CD14-positive monocyte (primary cell): ENCODE data around the gene LHX4. TPM values are rescaled to one million over a fixed set of nuclear protein-coding genes. Genes with fewer than 3 reads are reported as not detected.

Experiments used
- DNase-seq, 3 donors: peaks; one replicate each; pipeline ENCODE4 v3.0.0-alpha.2; 2011 to 2022
- H2AFZ ChIP-seq: 2 replicates; pipeline ENCODE4 v1.6.0; 2012; ENCODE audit warnings: mild to moderate bottlenecking, low read depth, low read length, inconsistent platforms; ENCODE audit not compliant: insufficient read depth, poor library complexity, severe bottlenecking
- H3K27ac ChIP-seq, 2 donors: 1 replicate in 1 of 2; 2 replicates in 1 of 2; pipeline ENCODE4 v1.5.1; 2012 to 2013; ENCODE audit warnings: low read length in 2 of 2, control low read depth in 1 of 2, inconsistent platforms in 1 of 2, low read depth in 1 of 2, mild to moderate bottlenecking in 1 of 2
- H3K27me3 ChIP-seq, 2 donors: one replicate each; pipeline versions ENCODE4 v1.6.0 to v1.6.1; 2011 to 2013; ENCODE audit warnings: low read length in 2 of 2; ENCODE audit not compliant: control insufficient read depth in 2 of 2, insufficient read depth in 2 of 2
- H3K36me3 ChIP-seq, 2 donors: replicated peaks in 1 of 2; 1 replicate in 1 of 2; 2 replicates in 1 of 2; pipeline versions ENCODE4 v1.5.1 to v1.6.1; 2012 to 2013; ENCODE audit warnings: low read length in 2 of 2, control low read depth in 1 of 2, inconsistent platforms in 1 of 2, mild to moderate bottlenecking in 1 of 2; ENCODE audit not compliant: insufficient read depth in 2 of 2, control insufficient read depth in 1 of 2
- H3K4me1 ChIP-seq, 2 donors: 1 replicate in 1 of 2; 2 replicates in 1 of 2; pipeline versions ENCODE4 v1.5.1 to v1.6.1; 2012 to 2013; ENCODE audit warnings: low read length in 2 of 2, control low read depth in 1 of 2, inconsistent platforms in 1 of 2, mild to moderate bottlenecking in 1 of 2, moderate library complexity in 1 of 2; ENCODE audit not compliant: insufficient read depth in 2 of 2, control insufficient read depth in 1 of 2
- H3K4me2 ChIP-seq: replicated peaks from 2 replicates; pipeline ENCODE3; 2012; ENCODE audit warnings: low read length, moderate library complexity, mild to moderate bottlenecking; ENCODE audit not compliant: poor library complexity, severe bottlenecking; ENCODE audit errors: extremely low read depth
- H3K4me3 ChIP-seq, 3 experiments: fragments of 200-600 bp in 1 of 3; sonication (generic) in 1 of 3; replicated peaks in 1 of 3; 1 replicate in 2 of 3; 2 replicates in 1 of 3; pipeline ENCODE4 v1.5.1; 2011 to 2013; ENCODE audit warnings: low read length in 3 of 3, mild to moderate bottlenecking in 3 of 3, control low read depth in 2 of 3, low read depth in 2 of 3, inconsistent platforms in 1 of 3, moderate library complexity in 1 of 3
- H3K79me2 ChIP-seq: 2 replicates; pipeline ENCODE4 v1.6.0; 2012; ENCODE audit warnings: mild to moderate bottlenecking, control low read depth, inconsistent platforms, low read length, moderate library complexity; ENCODE audit not compliant: insufficient read depth
- H3K9ac ChIP-seq: 2 replicates; pipeline ENCODE4 v1.6.0; 2017; ENCODE audit warnings: low read length, mild to moderate bottlenecking; ENCODE audit not compliant: insufficient read depth, poor library complexity, severe bottlenecking
- H3K9me3 ChIP-seq, 2 donors: replicated peaks in 1 of 2; 1 replicate in 1 of 2; 2 replicates in 1 of 2; pipeline versions ENCODE4 v1.5.1 to v1.6.1; 2012 to 2013; ENCODE audit warnings: low read length in 2 of 2, control low read depth in 1 of 2; ENCODE audit not compliant: control insufficient read depth in 1 of 2, insufficient read depth in 1 of 2
- H4K20me1 ChIP-seq: 2 replicates; pipeline ENCODE4 v1.6.0; 2012; ENCODE audit warnings: mild to moderate bottlenecking, low read length, control low read depth, moderate library complexity; ENCODE audit not compliant: insufficient read depth
- H3K27ac Mint-ChIP-seq, 7 donors: one replicate each; pipeline ENCODE4 v1.8.0; 2020; ENCODE audit warnings: mild to moderate bottlenecking in 7 of 7, mixed read lengths in 7 of 7, moderate library complexity in 6 of 7, inconsistent platforms in 2 of 7
- H3K27me3 Mint-ChIP-seq, 3 donors: one replicate each; pipeline ENCODE4 v1.8.0; 2021 to 2022; ENCODE audit warnings: low read depth in 3 of 3, mild to moderate bottlenecking in 3 of 3, mixed read lengths in 3 of 3, moderate library complexity in 3 of 3, inconsistent platforms in 1 of 3
- H3K36me3 Mint-ChIP-seq, 2 donors: one replicate each; pipeline ENCODE4 v1.8.0; 2020; ENCODE audit warnings: mixed read lengths in 2 of 2, inconsistent platforms in 1 of 2, mild to moderate bottlenecking in 1 of 2
- H3K4me1 Mint-ChIP-seq: one replicate; pipeline ENCODE4 v1.8.0; 2020; ENCODE audit warnings: mild to moderate bottlenecking, mixed read lengths
- H3K4me3 Mint-ChIP-seq, 2 donors: one replicate each; pipeline ENCODE4 v1.8.0; 2020; ENCODE audit warnings: mild to moderate bottlenecking in 2 of 2, mixed read lengths in 2 of 2, moderate library complexity in 1 of 2
- H3K9me3 Mint-ChIP-seq, 7 donors: one replicate each; pipeline ENCODE4 v1.8.0; 2020 to 2022; ENCODE audit warnings: mixed read lengths in 7 of 7, mild to moderate bottlenecking in 6 of 7, moderate library complexity in 6 of 7, inconsistent platforms in 2 of 7
- WGBS: methylation state at CpG from one replicate; pipeline ENCODE4 v1.1.5; 2013; ENCODE audit warnings: missing lambda C conversion rate; ENCODE audit not compliant: insufficient coverage; 5-methylcytosine and 5-hydroxymethylcytosine counted together
- intact Hi-C, 2 donors: fragments of 100-400 bp; cut with micrococcal nuclease; formaldehyde crosslinking; loops; one replicate each; pipeline versions ENCODE4 v1.15.0 to v1.15.1; 2023
- polyA plus RNA-seq, 3 donors: library from polyadenylated mRNA; depleted of rRNA in 1 of 3; unstranded in 2 of 3; stranded (reverse) in 1 of 3; fragments of 300-500 nt in 2 of 3; fragments of >200 nt in 1 of 3; fragmentation: Illumina TruSeq in 2 of 3; gene quantifications; 1 replicate in 2 of 3; 2 replicates in 1 of 3; pipeline ENCODE4 v1.2.3, GENCODE V29; 2012 to 2021
- TF ChIP-seq, protein P1 (sequence below): fragments of 200-600 bp; IDR thresholded peaks from one replicate; pipeline ENCODE4 v1.8.0; 2022; ENCODE audit warnings: antibody characterized with exemption, mild to moderate bottlenecking

The LHX4 gene
- polyA plus RNA-seq, 3 donors: not detected

DNA sequence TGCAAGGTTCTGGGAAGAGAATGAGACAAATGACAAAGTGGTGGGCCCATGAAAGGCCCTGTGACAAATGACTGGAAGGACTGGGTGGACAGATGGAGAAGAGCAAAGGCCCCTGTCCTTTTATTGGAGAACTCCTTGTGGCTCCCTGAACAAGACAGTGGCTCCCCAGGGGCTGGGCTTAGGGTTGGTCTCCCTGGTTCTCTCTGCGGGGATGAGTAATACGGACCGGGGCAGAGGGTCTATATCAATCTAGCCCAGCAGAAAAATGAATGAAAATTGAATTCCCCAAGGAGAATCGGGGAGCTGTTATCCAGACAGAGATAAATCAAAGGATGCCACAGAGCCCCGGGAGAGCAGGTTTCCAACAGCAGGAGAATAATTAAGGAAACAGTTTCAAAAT lies 5.2 kb upstream of the LHX4 start:
- DNase-seq: no peak
- no peak overlapping the region for H3K27ac ChIP-seq
- WGBS: 57% methylated on average over 2 of the region's 5 CpGs
- Mint-ChIP-seq H3K9me3 (peaks cover 0 to 13% (median 6%) of the 10 kb centered on the region in 7 donors), H3K36me3 (no peaks in the 10 kb centered on the region), H3K27ac (no peak overlapping the region), H3K4me1 (peaks cover 11% of the 10 kb centered on the region), H3K4me3 (peak overlapping the region in 1 of 2 donors; percentile 11), H3K27me3 (peaks cover 61 to 77% (median 62%) of the 10 kb centered on the region in 3 donors)
- no peaks in the 10 kb centered on the region for H3K79me2 ChIP-seq
- intact Hi-C loops: no loop called here
- H3K4me2 ChIP-seq: no peak overlapping the region
- H3K36me3 ChIP-seq: no peaks in the 10 kb centered on the region
- H4K20me1 ChIP-seq: no peaks in the 10 kb centered on the region
- H3K27me3 ChIP-seq: peaks cover 50 to 64% of the 10 kb centered on the region in 2 donors
- H3K4me1 ChIP-seq: peaks cover 5 to 13% of the 10 kb centered on the region in 2 donors
- H2AFZ ChIP-seq: no peak overlapping the region
- TF ChIP-seq, protein P1, sequence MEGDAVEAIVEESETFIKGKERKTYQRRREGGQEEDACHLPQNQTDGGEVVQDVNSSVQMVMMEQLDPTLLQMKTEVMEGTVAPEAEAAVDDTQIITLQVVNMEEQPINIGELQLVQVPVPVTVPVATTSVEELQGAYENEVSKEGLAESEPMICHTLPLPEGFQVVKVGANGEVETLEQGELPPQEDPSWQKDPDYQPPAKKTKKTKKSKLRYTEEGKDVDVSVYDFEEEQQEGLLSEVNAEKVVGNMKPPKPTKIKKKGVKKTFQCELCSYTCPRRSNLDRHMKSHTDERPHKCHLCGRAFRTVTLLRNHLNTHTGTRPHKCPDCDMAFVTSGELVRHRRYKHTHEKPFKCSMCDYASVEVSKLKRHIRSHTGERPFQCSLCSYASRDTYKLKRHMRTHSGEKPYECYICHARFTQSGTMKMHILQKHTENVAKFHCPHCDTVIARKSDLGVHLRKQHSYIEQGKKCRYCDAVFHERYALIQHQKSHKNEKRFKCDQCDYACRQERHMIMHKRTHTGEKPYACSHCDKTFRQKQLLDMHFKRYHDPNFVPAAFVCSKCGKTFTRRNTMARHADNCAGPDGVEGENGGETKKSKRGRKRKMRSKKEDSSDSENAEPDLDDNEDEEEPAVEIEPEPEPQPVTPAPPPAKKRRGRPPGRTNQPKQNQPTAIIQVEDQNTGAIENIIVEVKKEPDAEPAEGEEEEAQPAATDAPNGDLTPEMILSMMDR: no peak
- H3K4me3 ChIP-seq: no peak overlapping the region
- H3K9ac ChIP-seq: no peak overlapping the region
- H3K9me3 ChIP-seq: peaks cover 0 to 15% of the 10 kb centered on the region in 2 donors

DNA sequence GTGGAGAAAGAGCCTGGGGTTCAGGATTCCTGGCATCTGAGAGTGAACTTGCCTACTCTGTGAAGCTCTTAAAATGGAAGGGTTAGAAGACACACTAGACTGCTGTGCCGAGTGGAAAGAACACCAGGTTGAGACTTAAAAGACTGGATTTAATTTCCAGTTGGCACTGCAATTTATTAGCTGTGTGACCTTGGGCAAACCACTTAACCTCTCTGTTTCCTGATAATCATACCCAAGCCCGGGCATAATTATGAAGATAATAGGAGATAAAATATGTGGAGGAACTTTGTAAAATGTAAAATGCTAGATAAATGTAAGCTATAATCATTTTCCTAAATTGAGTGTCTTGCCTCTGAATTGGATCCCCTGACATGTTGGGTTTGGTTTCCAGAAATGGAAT lies 4.7 kb upstream of the LHX4 start:
- peaks cover 0 to 13% (median 6%) of the 10 kb centered on the region in 7 donors for H3K9me3 Mint-ChIP-seq
- DNase-seq: no peak
- no peak overlapping the region for H3K27ac ChIP-seq
- H3K27ac Mint-ChIP-seq: no peak overlapping the region
- no peaks in the 10 kb centered on the region for H4K20me1 ChIP-seq
- peaks cover 13% of the 10 kb centered on the region for H3K4me1 Mint-ChIP-seq
- H3K27me3 Mint-ChIP-seq: peaks cover 64 to 79% (median 65%) of the 10 kb centered on the region in 3 donors
- H3K79me2 ChIP-seq: no peaks in the 10 kb centered on the region
- H3K4me3 ChIP-seq: no peak overlapping the region
- intact Hi-C loops: no loop called here
- TF ChIP-seq, protein P1: no peak
- H3K27me3 ChIP-seq: peaks cover 53 to 68% of the 10 kb centered on the region in 2 donors
- H3K4me2 ChIP-seq: no peak overlapping the region
- H2AFZ ChIP-seq: no peak overlapping the region
- H3K9ac ChIP-seq: no peak overlapping the region
- peaks cover 0 to 15% of the 10 kb centered on the region in 2 donors for H3K9me3 ChIP-seq
- H3K36me3 Mint-ChIP-seq: peaks cover 0 to 2% of the 10 kb centered on the region in 2 donors
- no CpG with 5 or more reads among the region's 2 CpGs for WGBS
- no peaks in the 10 kb centered on the region for H3K36me3 ChIP-seq
- peaks cover 8 to 16% of the 10 kb centered on the region in 2 donors for H3K4me1 ChIP-seq
- peak overlapping the region in 1 of 2 donors; percentile 31 for H3K4me3 Mint-ChIP-seq
